DND-41 (cell line): ENCODE results near the gene MYB.

Source experiments
- ATAC-seq: fragments of 200-7000 bp; cut with Tn5 transposase; 3 replicates; pipeline ENCODE4 v1.9.1; 2021; ENCODE audit warnings: low read depth; ENCODE audit not compliant: insufficient read depth
- DNase-seq: peaks from one replicate; pipeline ENCODE4 v3.0.0-alpha.2; 2020
- H2AFZ ChIP-seq: 2 replicates; pipeline ENCODE4 v1.6.0; 2012; ENCODE audit warnings: low read depth, low read length
- H3K27ac ChIP-seq: 2 replicates; pipeline ENCODE4 v1.5.1; 2012; ENCODE audit warnings: low read length, inconsistent platforms
- H3K27me3 ChIP-seq: fragments of 200-600 bp; sonication (generic); 2 replicates; pipeline ENCODE4 v1.6.0; 2012; ENCODE audit warnings: low read length, mild to moderate bottlenecking, inconsistent platforms; ENCODE audit not compliant: insufficient read depth, poor library complexity
- H3K36me3 ChIP-seq: 2 replicates; pipeline ENCODE4 v1.5.1; 2012; ENCODE audit warnings: low read length, inconsistent platforms; ENCODE audit not compliant: insufficient read depth
- H3K4me1 ChIP-seq: 2 replicates; pipeline ENCODE4 v1.5.1; 2012; ENCODE audit warnings: mild to moderate bottlenecking, low read length; ENCODE audit not compliant: insufficient read depth
- H3K4me2 ChIP-seq: 2 replicates; pipeline ENCODE4 v1.6.0; 2012; ENCODE audit warnings: mild to moderate bottlenecking, moderate library complexity, low read length, inconsistent platforms; ENCODE audit not compliant: insufficient read depth
- H3K4me3 ChIP-seq, 2 experiments: fragments of 200-600 bp in 1 of 2; shearing (Covaris generic) in 1 of 2; 2 replicates each; pipeline ENCODE4 v1.5.1; 2012 to 2016; ENCODE audit warnings: inconsistent platforms in 2 of 2, low read length in 2 of 2, mild to moderate bottlenecking in 2 of 2, low read depth in 1 of 2, moderate library complexity in 1 of 2
- H3K79me2 ChIP-seq: 2 replicates; pipeline ENCODE4 v1.6.0; 2012; ENCODE audit warnings: low read length, inconsistent platforms; ENCODE audit not compliant: insufficient read depth
- H3K9ac ChIP-seq: 2 replicates; pipeline ENCODE4 v1.6.0; 2012; ENCODE audit warnings: low read depth, mild to moderate bottlenecking, inconsistent platforms, low read length, moderate library complexity
- H3K9me3 ChIP-seq: 2 replicates; pipeline ENCODE4 v1.5.1; 2012; ENCODE audit warnings: low read length, moderate library complexity, mild to moderate bottlenecking, inconsistent platforms; ENCODE audit not compliant: insufficient read depth, severe bottlenecking
- H4K20me1 ChIP-seq: 2 replicates; pipeline ENCODE4 v1.6.0; 2012; ENCODE audit warnings: low read length; ENCODE audit not compliant: insufficient read depth
- EZH2 ChIP-seq: IDR thresholded peaks from 3 replicates; pipeline ENCODE4 v1.6.1; 2012; ENCODE audit warnings: borderline replicate concordance, low read depth, mild to moderate bottlenecking, moderate library complexity, low read length, inconsistent platforms; ENCODE audit not compliant: severe bottlenecking
- TF ChIP-seq, protein P1 (sequence below): IDR thresholded peaks from 2 replicates; pipeline ENCODE4 v1.5.1; 2012; ENCODE audit warnings: borderline replicate concordance, low read length, moderate library complexity, mild to moderate bottlenecking; ENCODE audit not compliant: poor library complexity, severe bottlenecking; ENCODE audit errors: extremely low read depth

MYB gene

DNA sequence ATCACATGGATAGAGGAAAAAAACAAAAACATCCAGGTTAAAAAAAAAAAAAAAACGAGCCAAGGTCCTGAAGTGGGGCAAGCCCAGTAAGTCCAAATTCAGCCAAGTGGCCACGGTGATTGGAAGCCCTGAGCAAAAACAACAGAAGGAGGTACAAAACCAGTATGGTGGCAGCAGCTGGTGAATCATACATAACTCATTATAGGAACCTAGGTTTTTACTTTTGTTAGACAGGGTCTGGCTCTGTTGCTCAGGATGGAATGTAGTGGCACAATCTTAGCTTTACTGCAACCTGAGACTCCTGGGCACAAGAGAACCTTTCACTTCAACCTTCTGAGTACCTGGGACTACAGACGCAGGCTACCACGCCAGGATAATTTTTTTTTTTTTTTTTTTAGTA, 22.7 kb upstream of the MYB start:
- no peak overlapping the region for H3K4me3 ChIP-seq
- no peaks in the 10 kb centered on the region for H3K36me3 ChIP-seq
- DNase-seq (no peak), ATAC-seq (no peak)
- H3K9ac ChIP-seq = no peak overlapping the region
- no peaks in the 10 kb centered on the region for H3K79me2 ChIP-seq
- no peaks in the 10 kb centered on the region for H4K20me1 ChIP-seq
- no peaks in the 10 kb centered on the region for H3K9me3 ChIP-seq
- H2AFZ ChIP-seq = no peak overlapping the region
- no peak overlapping the region for H3K27ac ChIP-seq
- TF ChIP-seq, protein P1, sequence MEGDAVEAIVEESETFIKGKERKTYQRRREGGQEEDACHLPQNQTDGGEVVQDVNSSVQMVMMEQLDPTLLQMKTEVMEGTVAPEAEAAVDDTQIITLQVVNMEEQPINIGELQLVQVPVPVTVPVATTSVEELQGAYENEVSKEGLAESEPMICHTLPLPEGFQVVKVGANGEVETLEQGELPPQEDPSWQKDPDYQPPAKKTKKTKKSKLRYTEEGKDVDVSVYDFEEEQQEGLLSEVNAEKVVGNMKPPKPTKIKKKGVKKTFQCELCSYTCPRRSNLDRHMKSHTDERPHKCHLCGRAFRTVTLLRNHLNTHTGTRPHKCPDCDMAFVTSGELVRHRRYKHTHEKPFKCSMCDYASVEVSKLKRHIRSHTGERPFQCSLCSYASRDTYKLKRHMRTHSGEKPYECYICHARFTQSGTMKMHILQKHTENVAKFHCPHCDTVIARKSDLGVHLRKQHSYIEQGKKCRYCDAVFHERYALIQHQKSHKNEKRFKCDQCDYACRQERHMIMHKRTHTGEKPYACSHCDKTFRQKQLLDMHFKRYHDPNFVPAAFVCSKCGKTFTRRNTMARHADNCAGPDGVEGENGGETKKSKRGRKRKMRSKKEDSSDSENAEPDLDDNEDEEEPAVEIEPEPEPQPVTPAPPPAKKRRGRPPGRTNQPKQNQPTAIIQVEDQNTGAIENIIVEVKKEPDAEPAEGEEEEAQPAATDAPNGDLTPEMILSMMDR = no peak
- no peak for TF ChIP-seq EZH2
- H3K4me2 ChIP-seq = no peak overlapping the region
- no peaks in the 10 kb centered on the region for H3K27me3 ChIP-seq
- H3K4me1 ChIP-seq = peaks cover 21% of the 10 kb centered on the region

DNA sequence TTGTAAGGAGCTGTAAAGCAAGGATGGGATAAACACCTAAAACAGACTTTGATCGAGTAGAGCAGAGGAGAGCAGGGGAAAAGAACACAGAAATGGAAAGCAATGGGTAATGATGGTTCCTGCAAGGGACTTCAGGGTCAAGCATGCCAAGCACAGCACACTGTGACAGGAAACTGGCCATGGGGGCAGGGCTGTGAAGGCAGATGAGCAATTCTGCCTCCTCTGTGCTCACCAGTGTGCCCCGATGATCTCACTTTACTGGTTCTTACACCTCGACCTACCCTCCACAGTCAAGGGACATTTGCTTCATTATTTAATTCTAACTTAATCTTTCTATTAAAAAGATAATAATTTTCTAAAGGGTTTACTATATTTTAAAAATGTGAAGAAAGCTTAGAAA, 21.6 kb upstream of the MYB start:
- H3K27me3 ChIP-seq = no peaks in the 10 kb centered on the region
- H3K36me3 ChIP-seq = no peaks in the 10 kb centered on the region
- H3K9ac ChIP-seq = no peak overlapping the region
- ATAC-seq (peak; percentile 67; the same call in 1 of the 3 replicates), DNase-seq (peak; percentile 21)
- H3K79me2 ChIP-seq = no peaks in the 10 kb centered on the region
- H3K27ac ChIP-seq = peak overlapping the region; percentile 34; the same call in 1 of the 2 replicates
- peaks cover 21% of the 10 kb centered on the region for H3K4me1 ChIP-seq
- H3K9me3 ChIP-seq = no peaks in the 10 kb centered on the region
- no peak overlapping the region for H3K4me2 ChIP-seq
- no peaks in the 10 kb centered on the region for H4K20me1 ChIP-seq
- no peak for TF ChIP-seq EZH2
- TF ChIP-seq, protein P1 = no peak
- no peak overlapping the region for H3K4me3 ChIP-seq
- peak overlapping the region; percentile 52; the same call in 1 of the 2 replicates for H2AFZ ChIP-seq

DNA sequence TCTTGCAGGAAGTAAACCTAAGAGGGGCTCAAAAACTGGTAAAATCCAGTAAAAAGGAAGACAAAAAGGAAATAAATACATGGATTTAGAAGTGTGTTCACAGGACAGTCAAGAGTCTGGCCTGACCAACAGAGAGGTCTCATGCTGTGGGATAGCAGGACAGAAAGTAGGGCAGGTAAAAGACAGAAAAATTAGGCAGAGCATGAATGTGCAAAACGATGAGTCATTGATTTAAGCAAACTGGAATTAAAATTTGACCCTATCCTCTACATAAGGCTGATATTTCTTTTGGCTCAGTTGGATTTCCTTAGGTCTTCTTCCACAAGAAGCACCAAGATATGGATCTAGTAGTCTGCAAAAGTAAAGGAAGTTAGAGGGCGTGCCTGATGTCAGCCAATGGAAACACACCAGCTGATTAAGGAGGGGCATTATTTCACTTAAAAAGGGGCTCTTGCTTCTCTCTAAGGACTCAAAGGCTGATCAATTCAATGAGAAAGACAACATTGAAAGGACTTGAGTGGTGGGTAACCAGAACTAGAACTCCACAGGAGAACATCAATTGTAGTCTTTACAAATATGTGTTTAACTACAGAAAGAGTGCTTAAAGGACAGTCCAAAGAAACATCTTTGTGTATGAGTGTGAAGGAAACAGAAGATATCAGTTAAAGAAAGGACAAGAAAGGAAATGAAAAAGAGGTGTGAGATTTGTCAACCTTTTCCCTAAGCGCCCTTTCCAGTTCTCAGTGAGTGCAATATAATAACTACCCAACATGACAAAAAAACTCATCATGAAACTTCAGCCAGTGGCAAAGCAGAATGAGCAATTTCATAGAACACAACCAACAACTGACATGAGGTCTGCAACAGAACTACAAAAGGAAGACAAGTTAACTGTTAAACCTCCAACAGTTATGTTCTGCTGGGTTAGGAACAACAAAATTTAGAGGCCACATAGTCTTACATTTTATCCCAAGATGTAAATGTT, 19.4 kb upstream of the MYB start:
- peaks cover 21% of the 10 kb centered on the region for H3K4me1 ChIP-seq
- H3K4me2 ChIP-seq = no peak overlapping the region
- ATAC-seq (no peak), DNase-seq (no peak)
- TF ChIP-seq, protein P1 = no peak
- TF ChIP-seq EZH2 = no peak
- no peak overlapping the region for H3K4me3 ChIP-seq
- no peaks in the 10 kb centered on the region for H3K79me2 ChIP-seq
- no peaks in the 10 kb centered on the region for H3K36me3 ChIP-seq
- no peak overlapping the region for H3K9ac ChIP-seq
- H3K27me3 ChIP-seq = no peaks in the 10 kb centered on the region
- H2AFZ ChIP-seq = peak overlapping the region; percentile 26; the same call in 1 of the 2 replicates
- no peak overlapping the region for H3K27ac ChIP-seq
- H3K9me3 ChIP-seq = no peaks in the 10 kb centered on the region
- no peaks in the 10 kb centered on the region for H4K20me1 ChIP-seq
